Astrocyte (in vitro differentiated cells and primary cell): ENCODE data around the gene DCBLD2. TPM values are rescaled to one million over a fixed set of nuclear protein-coding genes. Genes with fewer than 3 reads are reported as not detected.
A peak's percentile ranks its signal among the peaks of the same experiment; 100 is the strongest.

Experiments
- DNase-seq: peaks from one replicate; pipeline ENCODE4 v3.0.0-alpha.2; 2010; ENCODE audit warnings: low read depth
- FAIRE-seq: peaks from 2 replicates; lab custom pipeline; 2011; peaks lifted over from hg19 to GRCh38; lab: Jason Lieb, UNC
- H2AFZ ChIP-seq: 2 replicates; pipeline ENCODE4 v1.6.0; 2012; ENCODE audit warnings: low read depth, low read length, inconsistent platforms
- H3K27ac ChIP-seq: 2 replicates; pipeline ENCODE4 v1.5.1; 2011; ENCODE audit warnings: low read depth, low read length, inconsistent platforms
- H3K27me3 ChIP-seq: 2 replicates; pipeline ENCODE4 v1.6.0; 2011; ENCODE audit warnings: low read length, inconsistent platforms; ENCODE audit not compliant: insufficient read depth
- H3K36me3 ChIP-seq: 2 replicates; pipeline ENCODE4 v1.5.1; 2011; ENCODE audit warnings: low read length, inconsistent platforms; ENCODE audit not compliant: insufficient read depth
- H3K4me1 ChIP-seq: 2 replicates; pipeline ENCODE4 v1.5.1; 2011; ENCODE audit warnings: low read length, inconsistent platforms; ENCODE audit not compliant: insufficient read depth
- H3K4me2 ChIP-seq: 2 replicates; pipeline ENCODE4 v1.6.0; 2012; ENCODE audit warnings: low read length, inconsistent platforms
- H3K4me3 ChIP-seq: 2 replicates; pipeline ENCODE4 v1.5.1; 2011; ENCODE audit warnings: low read depth, mild to moderate bottlenecking, low read length, inconsistent platforms; ENCODE audit not compliant: insufficient read depth
- H3K79me2 ChIP-seq: 2 replicates; pipeline ENCODE4 v1.6.0; 2012; ENCODE audit warnings: mild to moderate bottlenecking, low read length, inconsistent platforms; ENCODE audit not compliant: insufficient read depth
- H3K9ac ChIP-seq: 2 replicates; pipeline ENCODE4 v1.6.0; 2012; ENCODE audit warnings: mild to moderate bottlenecking, low read length, inconsistent platforms
- H3K9me3 ChIP-seq: 2 replicates; pipeline ENCODE4 v1.5.1; 2012; ENCODE audit warnings: low read depth, mild to moderate bottlenecking, low read length, inconsistent platforms; ENCODE audit not compliant: insufficient read depth
- H4K20me1 ChIP-seq: 2 replicates; pipeline ENCODE4 v1.6.0; 2012; ENCODE audit warnings: low read length, inconsistent platforms; ENCODE audit not compliant: insufficient read depth
- H3K27ac Mint-ChIP-seq: one replicate; pipeline ENCODE4 v1.8.0; 2021; ENCODE audit warnings: mild to moderate bottlenecking, mixed read lengths; ENCODE audit not compliant: unreplicated experiment
- H3K27me3 Mint-ChIP-seq: one replicate; pipeline ENCODE4 v1.8.0; 2021; ENCODE audit warnings: low read depth, mixed read lengths; ENCODE audit not compliant: unreplicated experiment
- H3K36me3 Mint-ChIP-seq: one replicate; pipeline ENCODE4 v1.8.0; 2021; ENCODE audit warnings: low read depth, mixed read lengths; ENCODE audit not compliant: unreplicated experiment
- H3K4me1 Mint-ChIP-seq: one replicate; pipeline ENCODE4 v1.8.0; 2021; ENCODE audit warnings: low read depth, mixed read lengths; ENCODE audit not compliant: unreplicated experiment
- H3K4me3 Mint-ChIP-seq: one replicate; pipeline ENCODE4 v1.8.0; 2021; ENCODE audit warnings: mild to moderate bottlenecking, moderate library complexity, mixed read lengths; ENCODE audit not compliant: unreplicated experiment
- H3K9me3 Mint-ChIP-seq: one replicate; pipeline ENCODE4 v1.8.0; 2021; ENCODE audit warnings: mild to moderate bottlenecking, mixed read lengths; ENCODE audit not compliant: unreplicated experiment
- EZH2 ChIP-seq: IDR thresholded peaks from 2 replicates; pipeline ENCODE4 v1.6.1; 2012; ENCODE audit warnings: mild to moderate bottlenecking, low read length, inconsistent platforms; ENCODE audit not compliant: insufficient read depth
- total RNA-seq: library from RNA; stranded (reverse); gene quantifications from 2 replicates; pipeline ENCODE4 v1.2.1, GENCODE V29; 2021
- TF ChIP-seq, protein P1 (sequence below): IDR thresholded peaks from 2 replicates; pipeline ENCODE4 v1.5.1; 2011; ENCODE audit warnings: low read depth, mild to moderate bottlenecking, inconsistent platforms, low read length, moderate library complexity; ENCODE audit not compliant: insufficient read depth

Gene DCBLD2
- total RNA-seq, 1 donor from 2014 or later = 243 TPM

DNA sequence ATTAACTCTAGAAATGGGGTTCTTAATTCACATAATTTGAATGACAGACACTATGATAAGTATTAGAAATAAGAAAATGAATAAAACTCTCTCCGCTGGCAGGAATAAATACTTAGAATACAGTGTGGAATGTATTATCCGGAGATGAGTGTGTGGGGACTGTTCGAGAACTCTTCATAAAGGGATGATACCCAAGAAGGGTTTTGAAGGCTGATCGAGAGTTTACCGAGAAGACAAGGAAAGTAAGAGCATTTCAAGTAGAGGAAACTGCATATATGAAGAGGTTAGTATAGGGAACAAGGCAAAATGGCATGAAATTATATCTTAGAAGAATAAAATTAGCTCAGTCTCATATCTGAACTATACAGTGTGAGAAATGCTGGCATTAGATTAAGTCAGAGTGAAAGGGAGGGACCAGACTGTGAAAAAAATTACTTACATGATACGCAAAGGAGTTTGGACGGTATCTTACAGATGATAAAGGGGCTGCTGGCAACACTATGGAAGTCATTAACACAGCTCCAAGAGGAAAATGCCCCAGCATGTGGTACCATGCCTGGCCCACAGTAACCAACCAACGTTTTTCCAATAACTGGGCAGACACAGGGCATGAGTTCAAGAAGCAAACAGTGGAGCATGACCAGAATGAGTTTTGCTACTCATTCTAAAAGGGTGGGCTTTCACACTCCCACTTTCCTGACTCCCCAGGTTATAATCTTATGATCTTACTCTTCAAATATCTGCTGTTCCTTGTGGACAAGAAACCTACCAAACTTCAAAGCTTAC is 6.5 kb downstream of the DCBLD2 start:
- FAIRE-seq (no peak), DNase-seq (no peak)
- Histone ChIP-seq H3K9ac (peak overlapping the region; percentile 93), H3K27me3 (no peaks in the 10 kb centered on the region), H3K9me3 (no peaks in the 10 kb centered on the region), H3K4me1 (peaks cover 56% of the 10 kb centered on the region), H3K4me2 (peak overlapping the region; percentile 87), H3K79me2 (peaks cover 99% of the 10 kb centered on the region), H2AFZ (no peak overlapping the region), H3K36me3 (peaks cover 35% of the 10 kb centered on the region), H4K20me1 (peaks cover 88% of the 10 kb centered on the region), H3K4me3 (peak overlapping the region; percentile 95), H3K27ac (peak overlapping the region; percentile 53)
- Mint-ChIP-seq H3K4me1 (peaks cover 25% of the 10 kb centered on the region), H3K27ac (no peak overlapping the region), H3K9me3 (no peaks in the 10 kb centered on the region), H3K36me3 (no peaks in the 10 kb centered on the region), H3K27me3 (no peaks in the 10 kb centered on the region), H3K4me3 (peak overlapping the region; percentile 17)
- no peak for TF ChIP-seq EZH2
- TF ChIP-seq, protein P1, sequence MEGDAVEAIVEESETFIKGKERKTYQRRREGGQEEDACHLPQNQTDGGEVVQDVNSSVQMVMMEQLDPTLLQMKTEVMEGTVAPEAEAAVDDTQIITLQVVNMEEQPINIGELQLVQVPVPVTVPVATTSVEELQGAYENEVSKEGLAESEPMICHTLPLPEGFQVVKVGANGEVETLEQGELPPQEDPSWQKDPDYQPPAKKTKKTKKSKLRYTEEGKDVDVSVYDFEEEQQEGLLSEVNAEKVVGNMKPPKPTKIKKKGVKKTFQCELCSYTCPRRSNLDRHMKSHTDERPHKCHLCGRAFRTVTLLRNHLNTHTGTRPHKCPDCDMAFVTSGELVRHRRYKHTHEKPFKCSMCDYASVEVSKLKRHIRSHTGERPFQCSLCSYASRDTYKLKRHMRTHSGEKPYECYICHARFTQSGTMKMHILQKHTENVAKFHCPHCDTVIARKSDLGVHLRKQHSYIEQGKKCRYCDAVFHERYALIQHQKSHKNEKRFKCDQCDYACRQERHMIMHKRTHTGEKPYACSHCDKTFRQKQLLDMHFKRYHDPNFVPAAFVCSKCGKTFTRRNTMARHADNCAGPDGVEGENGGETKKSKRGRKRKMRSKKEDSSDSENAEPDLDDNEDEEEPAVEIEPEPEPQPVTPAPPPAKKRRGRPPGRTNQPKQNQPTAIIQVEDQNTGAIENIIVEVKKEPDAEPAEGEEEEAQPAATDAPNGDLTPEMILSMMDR = no peak

DNA sequence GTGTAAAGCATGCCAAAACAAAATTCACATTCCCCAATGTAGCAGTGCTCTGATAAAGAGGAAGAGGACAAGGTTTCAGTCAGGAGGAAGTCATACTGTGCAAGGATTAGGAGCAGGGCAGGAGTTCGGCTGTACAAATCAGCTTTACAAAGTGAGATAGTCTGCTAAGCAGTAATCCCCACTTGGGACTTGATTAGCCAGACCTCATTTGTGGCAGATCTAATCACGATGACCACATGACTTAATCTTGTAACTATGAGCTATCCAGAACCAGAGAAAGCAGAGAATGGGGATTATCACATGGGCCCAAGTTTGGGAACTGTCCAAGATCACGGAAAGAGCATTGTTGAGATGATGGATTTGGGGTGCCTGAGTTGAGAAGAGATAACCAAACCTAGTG is 7.8 kb downstream of the DCBLD2 start:
- Histone ChIP-seq H2AFZ (no peak overlapping the region), H3K27me3 (no peaks in the 10 kb centered on the region), H3K9ac (peak overlapping the region; percentile 93), H3K4me2 (peak overlapping the region; percentile 87), H3K27ac (peak overlapping the region; percentile 53), H3K36me3 (peaks cover 38% of the 10 kb centered on the region), H3K9me3 (no peaks in the 10 kb centered on the region), H4K20me1 (peaks cover 94% of the 10 kb centered on the region), H3K4me3 (peak overlapping the region; percentile 95), H3K4me1 (peaks cover 68% of the 10 kb centered on the region), H3K79me2 (peaks cover 100% of the 10 kb centered on the region)
- no peaks in the 10 kb centered on the region for H3K27me3 Mint-ChIP-seq
- no peaks in the 10 kb centered on the region for H3K36me3 Mint-ChIP-seq
- no peaks in the 10 kb centered on the region for H3K9me3 Mint-ChIP-seq
- H3K27ac Mint-ChIP-seq = no peak overlapping the region
- FAIRE-seq = peak; percentile 59
- no peak for TF ChIP-seq EZH2
- TF ChIP-seq, protein P1 = no peak
- DNase-seq = peak; percentile 77
- H3K4me3 Mint-ChIP-seq = peak overlapping the region; percentile 10
- H3K4me1 Mint-ChIP-seq = peaks cover 22% of the 10 kb centered on the region

DNA sequence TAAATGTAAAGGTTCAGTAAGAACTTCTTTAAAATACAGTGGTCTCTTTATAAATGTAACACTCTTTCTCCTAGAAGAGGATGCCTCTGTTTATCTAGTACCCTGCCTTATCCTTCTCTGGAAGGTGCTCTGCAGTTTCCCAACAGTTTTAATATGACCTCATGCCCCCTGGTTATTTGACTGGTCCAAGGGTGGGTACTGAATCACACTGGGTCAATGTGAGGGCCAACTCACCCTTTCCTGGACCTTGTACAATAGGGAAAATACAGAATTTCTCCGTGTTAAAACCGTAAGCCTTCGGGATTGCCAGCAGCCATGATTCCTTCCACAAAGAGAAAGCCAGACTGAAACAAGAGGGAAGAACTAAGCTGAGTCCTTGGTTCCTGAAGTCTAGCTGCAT is 9.2 kb downstream of the DCBLD2 start:
- H3K27ac Mint-ChIP-seq = no peak overlapping the region
- H3K36me3 ChIP-seq = peaks cover 41% of the 10 kb centered on the region
- no peaks in the 10 kb centered on the region for H3K9me3 Mint-ChIP-seq
- TF ChIP-seq, protein P1 = no peak
- TF ChIP-seq EZH2 = no peak
- DNase-seq (no peak), FAIRE-seq (no peak)
- H3K4me1 ChIP-seq = peaks cover 83% of the 10 kb centered on the region
- H3K4me2 ChIP-seq = peak overlapping the region; percentile 87
- peak overlapping the region; percentile 75 for H3K4me3 Mint-ChIP-seq
- H4K20me1 ChIP-seq = peaks cover 97% of the 10 kb centered on the region
- peak overlapping the region; percentile 93 for H3K9ac ChIP-seq
- H2AFZ ChIP-seq = no peak overlapping the region
- H3K27me3 ChIP-seq = no peaks in the 10 kb centered on the region
- peaks cover 28% of the 10 kb centered on the region for H3K4me1 Mint-ChIP-seq
- peak overlapping the region; percentile 45 for H3K4me3 ChIP-seq
- no peaks in the 10 kb centered on the region for H3K36me3 Mint-ChIP-seq
- H3K9me3 ChIP-seq = no peaks in the 10 kb centered on the region
- no peaks in the 10 kb centered on the region for H3K27me3 Mint-ChIP-seq
- peak overlapping the region; percentile 53 for H3K27ac ChIP-seq
- peaks cover 100% of the 10 kb centered on the region for H3K79me2 ChIP-seq
